ENCODE measurements around the gene TWF2.

Gene TWF2

GRCh38 chr3:52216585-52217408 is 22.2 kb downstream of the TWF2 start:
- Histone ChIP-seq H3K9ac (ENCODE audit: low read length) (no peak overlapping the region), H3K27ac (ENCODE audit: low read depth, low read length) (no peak overlapping the region), H2AFZ (ENCODE audit: low read depth, low read length, severe bottlenecking) (no peak overlapping the region), H3K9me2 (replicated peaks; ENCODE audit: insufficient read depth, low read length) (no peaks in the 10 kb centered on the region), H3K27me3 (ENCODE audit: low read length) (no peaks in the 10 kb centered on the region), H3K9me3 (ENCODE audit: insufficient read depth, low read length) (no peaks in the 10 kb centered on the region), H3K4me2 (ENCODE audit: low read depth, low read length, poor library complexity, severe bottlenecking) (no peak overlapping the region), H3F3A (ENCODE audit: insufficient read depth) (no peaks in the 10 kb centered on the region), H4K20me1 (ENCODE audit: low read depth, low read length) (no peaks in the 10 kb centered on the region), H3K36me3 (ENCODE audit: low read length) (peaks cover 5% of the 10 kb centered on the region; the same call in 1 of the 2 replicates), H3K4me3 (ENCODE audit: insufficient read depth, low read length, poor library complexity, severe bottlenecking) (no peak overlapping the region), H3K79me2 (ENCODE audit: insufficient read depth, low read length) (0 out of 2 replicates have a peak, but pooled peaks cover under 1% of the 10 kb centered on the region)
- no peak for TF ChIP-seq CTCF (IDR thresholded peaks at IDR 0.05; ENCODE audit: insufficient read depth, low read length, poor library complexity, severe bottlenecking)
- TF ChIP-seq EZH2phosphoT487 (conservative IDR thresholded peaks at IDR 0.05; ENCODE audit: low read length): no peak

GRCh38 chr3:52215351-52215750 is 23.6 kb downstream of the TWF2 start:
- H3K4me2 ChIP-seq (ENCODE audit: low read depth, low read length, poor library complexity, severe bottlenecking): no peak overlapping the region
- H3K27ac ChIP-seq (ENCODE audit: low read depth, low read length): no peak overlapping the region
- TF ChIP-seq EZH2phosphoT487 (conservative IDR thresholded peaks at IDR 0.05; ENCODE audit: low read length) (no peak), CTCF (IDR thresholded peaks at IDR 0.05; ENCODE audit: insufficient read depth, low read length, poor library complexity, severe bottlenecking) (no peak)

GRCh38 chr3:52213901-52214300 is 25.1 kb downstream of the TWF2 start:
- H4K20me1 ChIP-seq (ENCODE audit: low read depth, low read length): no peaks in the 10 kb centered on the region
- no peak overlapping the region for H3K4me3 ChIP-seq (ENCODE audit: insufficient read depth, low read length, poor library complexity, severe bottlenecking)
- H3K9me2 ChIP-seq (replicated peaks; ENCODE audit: insufficient read depth, low read length): no peaks in the 10 kb centered on the region
- H3K79me2 ChIP-seq (ENCODE audit: insufficient read depth, low read length): no peaks in the 10 kb centered on the region
- no peaks in the 10 kb centered on the region for H3K27me3 ChIP-seq (ENCODE audit: low read length)
- peaks cover 5% of the 10 kb centered on the region; the same call in 1 of the 2 replicates for H3K36me3 ChIP-seq (ENCODE audit: low read length)
- no peaks in the 10 kb centered on the region for H3K9me3 ChIP-seq (ENCODE audit: insufficient read depth, low read length)
- H3K4me2 ChIP-seq (ENCODE audit: low read depth, low read length, poor library complexity, severe bottlenecking): no peak overlapping the region
- H3K9ac ChIP-seq (ENCODE audit: low read length): no peak overlapping the region
- H3F3A ChIP-seq (ENCODE audit: insufficient read depth): no peaks in the 10 kb centered on the region
- H2AFZ ChIP-seq (ENCODE audit: low read depth, low read length, severe bottlenecking): no peak overlapping the region
- H3K27ac ChIP-seq (ENCODE audit: low read depth, low read length): no peak overlapping the region
- no peak for TF ChIP-seq CTCF (IDR thresholded peaks at IDR 0.05; ENCODE audit: insufficient read depth, low read length, poor library complexity, severe bottlenecking)
- no peak for TF ChIP-seq EZH2phosphoT487 (conservative IDR thresholded peaks at IDR 0.05; ENCODE audit: low read length)

More at GRCh38 chr3:52215351-52215750, 23.6 kb downstream of the TWF2 start:
- Histone ChIP-seq H4K20me1 (ENCODE audit: low read depth, low read length) (no peaks in the 10 kb centered on the region), H3K79me2 (ENCODE audit: insufficient read depth, low read length) (no peaks in the 10 kb centered on the region), H3K27me3 (ENCODE audit: low read length) (no peaks in the 10 kb centered on the region), H2AFZ (ENCODE audit: low read depth, low read length, severe bottlenecking) (no peak overlapping the region), H3K36me3 (ENCODE audit: low read length) (peaks cover 5% of the 10 kb centered on the region; the same call in 1 of the 2 replicates), H3K4me3 (ENCODE audit: insufficient read depth, low read length, poor library complexity, severe bottlenecking) (no peak overlapping the region), H3K9me3 (ENCODE audit: insufficient read depth, low read length) (no peaks in the 10 kb centered on the region), H3F3A (ENCODE audit: insufficient read depth) (no peaks in the 10 kb centered on the region), H3K9me2 (replicated peaks; ENCODE audit: insufficient read depth, low read length) (no peaks in the 10 kb centered on the region), H3K9ac (ENCODE audit: low read length) (no peak overlapping the region)
